ENCODE data around the gene TXLNA.

- TF ChIP-seq, protein P1, sequence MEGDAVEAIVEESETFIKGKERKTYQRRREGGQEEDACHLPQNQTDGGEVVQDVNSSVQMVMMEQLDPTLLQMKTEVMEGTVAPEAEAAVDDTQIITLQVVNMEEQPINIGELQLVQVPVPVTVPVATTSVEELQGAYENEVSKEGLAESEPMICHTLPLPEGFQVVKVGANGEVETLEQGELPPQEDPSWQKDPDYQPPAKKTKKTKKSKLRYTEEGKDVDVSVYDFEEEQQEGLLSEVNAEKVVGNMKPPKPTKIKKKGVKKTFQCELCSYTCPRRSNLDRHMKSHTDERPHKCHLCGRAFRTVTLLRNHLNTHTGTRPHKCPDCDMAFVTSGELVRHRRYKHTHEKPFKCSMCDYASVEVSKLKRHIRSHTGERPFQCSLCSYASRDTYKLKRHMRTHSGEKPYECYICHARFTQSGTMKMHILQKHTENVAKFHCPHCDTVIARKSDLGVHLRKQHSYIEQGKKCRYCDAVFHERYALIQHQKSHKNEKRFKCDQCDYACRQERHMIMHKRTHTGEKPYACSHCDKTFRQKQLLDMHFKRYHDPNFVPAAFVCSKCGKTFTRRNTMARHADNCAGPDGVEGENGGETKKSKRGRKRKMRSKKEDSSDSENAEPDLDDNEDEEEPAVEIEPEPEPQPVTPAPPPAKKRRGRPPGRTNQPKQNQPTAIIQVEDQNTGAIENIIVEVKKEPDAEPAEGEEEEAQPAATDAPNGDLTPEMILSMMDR (IDR thresholded peaks at IDR 0.05), result no peak
- TF ChIP-seq POLR2A (IDR thresholded peaks at IDR 0.05), result no peak
- no peak for TF ChIP-seq POLR2AphosphoS5 (IDR thresholded peaks at IDR 0.05)
Observed at GRCh38 chr1:32239337-32239736, 59.9 kb downstream of the TXLNA start.

All from upper lobe of left lung (tissue), 4 donors.